PC-9 (cell line): ENCODE results near the gene TGFBR2. TPM values are rescaled to one million over a fixed set of nuclear protein-coding genes. Genes with fewer than 3 reads are reported as not detected.

Source experiments
- BruUV-seq: library from RNA; stranded (reverse); fragments of 400-500 nt; replicated peaks from 2 replicates; lab custom pipeline; 2021; lab: Mats Ljungman, UMichigan
- CTCF ChIA-PET: fragments of 300-600 bp; sonication (Branson Sonifier 250); formaldehyde crosslinking; loops from one replicate; lab custom pipeline; 2022; ENCODE audit warnings: antibody characterized with exemption; lab: Charles Lee
- POLR2A ChIA-PET: fragments of 300-600 bp; sonication (Branson Sonifier 250); formaldehyde crosslinking; loops from one replicate; lab custom pipeline; 2022; ENCODE audit warnings: antibody characterized with exemption; ENCODE audit not compliant: unreplicated experiment; lab: Charles Lee
- DNase-seq, 2 experiments: peaks; one replicate each; pipeline versions ENCODE4 v3.0.0 to v3.0.0-alpha.2; 2015 to 2022; ENCODE audit warnings: mixed read lengths in 1 of 2
- H2AFZ ChIP-seq: fragments of 200-600 bp; sonication (generic); 2 replicates; pipeline ENCODE4 v1.8.1; 2017; ENCODE audit warnings: antibody characterized with exemption
- H3F3A ChIP-seq: fragments of 200-600 bp; sonication (generic); 2 replicates; pipeline ENCODE4 v1.8.1; 2017; ENCODE audit warnings: antibody characterized with exemption, mild to moderate bottlenecking, low read depth; ENCODE audit not compliant: insufficient read depth
- H3K27ac ChIP-seq: fragments of 200-600 bp; sonication (generic); 2 replicates; pipeline ENCODE4 v1.6.1; 2016; ENCODE audit warnings: mixed run types
- H3K27me3 ChIP-seq: fragments of 200-600 bp; sonication (generic); 2 replicates; pipeline ENCODE4 v1.6.1; 2016; ENCODE audit warnings: low read depth, mixed run types; ENCODE audit not compliant: insufficient read depth
- H3K36me3 ChIP-seq: fragments of 200-600 bp; sonication (generic); 2 replicates; pipeline ENCODE4 v1.6.1; 2016; ENCODE audit warnings: low read depth, mixed run types
- H3K4me1 ChIP-seq: fragments of 200-600 bp; sonication (generic); replicated peaks from 2 replicates; pipeline ENCODE4 v1.6.1; 2016; ENCODE audit warnings: mixed run types; ENCODE audit not compliant: insufficient read depth
- H3K4me2 ChIP-seq: fragments of 200-600 bp; sonication (generic); 2 replicates; pipeline ENCODE4 v1.6.1; 2017; ENCODE audit warnings: mixed run types
- H3K4me3 ChIP-seq: fragments of 200-600 bp; sonication (generic); 2 replicates; pipeline ENCODE4 v1.6.1; 2016; ENCODE audit warnings: mixed run types
- H3K79me2 ChIP-seq: fragments of 200-600 bp; sonication (generic); 2 replicates; pipeline ENCODE4 v1.6.1; 2017; ENCODE audit warnings: low read depth, mixed run types
- H3K9me2 ChIP-seq: fragments of 200-600 bp; sonication (generic); 2 replicates; pipeline ENCODE4 v1.8.1; 2017; ENCODE audit warnings: mild to moderate bottlenecking; ENCODE audit not compliant: insufficient read depth
- H3K9me3 ChIP-seq: fragments of 200-600 bp; sonication (generic); 2 replicates; pipeline ENCODE4 v1.8.1; 2016; ENCODE audit warnings: low read depth; ENCODE audit not compliant: insufficient read depth
- H4K20me1 ChIP-seq: fragments of 200-600 bp; sonication (generic); 2 replicates; pipeline ENCODE4 v1.8.1; 2017; ENCODE audit not compliant: insufficient read depth
- CTCF ChIP-seq: fragments of 200-600 bp; sonication (generic); conservative IDR thresholded peaks from 2 replicates; pipeline ENCODE4 v1.6.1; 2017; ENCODE audit warnings: mixed run types, antibody characterized with exemption, mild to moderate bottlenecking, moderate library complexity
- EZH2 ChIP-seq: fragments of 200-600 bp; sonication (generic); IDR thresholded peaks from 2 replicates; pipeline ENCODE4 v1.8.0; 2017; ENCODE audit warnings: antibody characterized with exemption, low read depth
- intact Hi-C: fragments of 100-400 bp; cut with micrococcal nuclease; formaldehyde crosslinking; loops from one replicate; pipeline ENCODE4 v1.10.0; 2022; ENCODE audit not compliant: unreplicated experiment
- total RNA-seq: library from RNA; stranded (reverse); gene quantifications from 2 replicates; pipeline ENCODE4 v1.2.3, GENCODE V29; 2021

TGFBR2 gene
- total RNA-seq, 1 experiment from 2014 or later: 33.6 TPM

- Histone ChIP-seq H3K36me3 (no peaks in the 10 kb centered on the region), H3K9me2 (no peaks in the 10 kb centered on the region), H4K20me1 (no peaks in the 10 kb centered on the region), H3K9me3 (no peaks in the 10 kb centered on the region), H3K27ac (no peak overlapping the region), H3K4me3 (no peak overlapping the region), H2AFZ (no peak overlapping the region), H3K27me3 (no peaks in the 10 kb centered on the region), H3K79me2 (no peaks in the 10 kb centered on the region), H3K4me2 (no peak overlapping the region), H3F3A (no peaks in the 10 kb centered on the region), H3K4me1 (no peaks in the 10 kb centered on the region)
- POLR2A ChIA-PET: no interaction called here
- no peak for DNase-seq
- no TSS peak for BruUV-seq
- TF ChIP-seq CTCF: no peak
- no peak for TF ChIP-seq EZH2
- CTCF ChIA-PET: no interaction called here
- intact Hi-C loops: loop anchor here (10.0 kb wide), 1 partner anchor 354 kb away; no protein-coding TSS in a partner anchor
These were observed 92.1 kb downstream of the TGFBR2 start for GRCh38 chr3:30698549-30698948.

- Histone ChIP-seq H3K4me1 (no peaks in the 10 kb centered on the region), H2AFZ (no peak overlapping the region), H3K4me2 (no peak overlapping the region), H3K36me3 (no peaks in the 10 kb centered on the region), H3K4me3 (no peak overlapping the region), H3K79me2 (no peaks in the 10 kb centered on the region), H3F3A (no peaks in the 10 kb centered on the region), H3K27me3 (no peaks in the 10 kb centered on the region), H3K9me2 (no peaks in the 10 kb centered on the region), H3K9me3 (no peaks in the 10 kb centered on the region), H3K27ac (no peak overlapping the region), H4K20me1 (no peaks in the 10 kb centered on the region)
- no TSS peak for BruUV-seq
- ChIA-PET POLR2A (no interaction called here), CTCF (no interaction called here)
- intact Hi-C loops: loop anchor here (10.0 kb wide), 1 partner anchor 355 kb away; no protein-coding TSS in a partner anchor
- TF ChIP-seq CTCF (no peak), EZH2 (no peak)
- DNase-seq: no peak
These were observed 93.5 kb downstream of the TGFBR2 start for GRCh38 chr3:30699927-30700326.

GRCh38 chr3:30700702-30701321 lies 94.4 kb downstream of the TGFBR2 start:
- Histone ChIP-seq H2AFZ (no peak overlapping the region), H3K79me2 (no peaks in the 10 kb centered on the region), H3K36me3 (no peaks in the 10 kb centered on the region), H3K4me3 (no peak overlapping the region), H3K4me2 (no peak overlapping the region), H3K9me2 (no peaks in the 10 kb centered on the region), H3F3A (no peaks in the 10 kb centered on the region), H3K9me3 (no peaks in the 10 kb centered on the region), H3K27me3 (no peaks in the 10 kb centered on the region), H3K4me1 (no peaks in the 10 kb centered on the region), H3K27ac (no peak overlapping the region), H4K20me1 (no peaks in the 10 kb centered on the region)
- POLR2A ChIA-PET: no interaction called here
- BruUV-seq: no TSS peak
- CTCF ChIA-PET: no interaction called here
- intact Hi-C loops: no loop called here
- TF ChIP-seq EZH2 (no peak), CTCF (no peak)
- DNase-seq: no peak
